Uterus (tissue), 4 donors: ENCODE results near the gene COPA. TPM values are rescaled to one million over a fixed set of nuclear protein-coding genes. Genes with fewer than 3 reads are reported as not detected.

ENCODE experiments used
- DNase-seq, 2 donors: peaks; one replicate each; pipeline ENCODE4 v3.0.0-alpha.2; 2019 to 2020
- H3K27ac ChIP-seq, 2 donors: fragments of 200-600 bp; sonication (generic); 1 replicate in 1 of 2; 2 replicates in 1 of 2; pipeline ENCODE4 v1.5.1; 2016 to 2018
- H3K27me3 ChIP-seq, 2 donors: fragments of 200-600 bp; sonication (generic); one replicate each; pipeline ENCODE4 v1.5.1; 2018 to 2019; ENCODE audit warnings: control low read depth in 1 of 2
- H3K36me3 ChIP-seq, 2 donors: fragments of 200-600 bp; sonication (generic); one replicate each; pipeline ENCODE4 v1.5.1; 2019; ENCODE audit warnings: control low read depth in 1 of 2
- H3K4me1 ChIP-seq, 2 donors: fragments of 200-600 bp; sonication (generic); one replicate each; pipeline ENCODE4 v1.5.1; 2018 to 2019; ENCODE audit warnings: control low read depth in 1 of 2
- H3K4me3 ChIP-seq, 2 donors: fragments of 200-600 bp; sonication (generic); 1 replicate in 1 of 2; 2 replicates in 1 of 2; pipeline ENCODE4 v1.5.1; 2018 to 2019; ENCODE audit warnings: mild to moderate bottlenecking in 1 of 2
- H3K9me3 ChIP-seq, 2 donors: fragments of 200-600 bp; sonication (generic); one replicate each; pipeline ENCODE4 v1.5.1; 2019; ENCODE audit warnings: control low read depth in 1 of 2
- POLR2A ChIP-seq, 2 donors: fragments of 450-650 bp; IDR thresholded peaks; one replicate each; pipeline ENCODE4 v1.6.1; 2016; ENCODE audit warnings: antibody characterized with exemption in 2 of 2, mild to moderate bottlenecking in 1 of 2, moderate library complexity in 1 of 2
- intact Hi-C: fragments of 100-400 bp; cut with DNase I; formaldehyde crosslinking; loops from one replicate; pipeline ENCODE4 v1.15.1; 2023; ENCODE audit warnings: low total_unique reads
- total RNA-seq, 4 donors: library from RNA; depleted of rRNA in 3 of 4; stranded (reverse); fragments of >200 nt in 3 of 4; gene quantifications; one replicate each; pipeline versions ENCODE4 v1.1.0 to v1.2.4, GENCODE V29; 2014 to 2023
- TF ChIP-seq, protein P1 (sequence below), 4 experiments: fragments of 200-600 bp in 2 of 4; fragments of 450-650 bp in 2 of 4; sonication (generic) in 2 of 4; IDR thresholded peaks; one replicate each; pipeline ENCODE4 v1.5.1; 2016 to 2019; ENCODE audit warnings: antibody characterized with exemption in 4 of 4, mild to moderate bottlenecking in 2 of 4, moderate library complexity in 1 of 4
- donor health status: DM: yes; HTN: yes; CAD: no.

COPA gene
- total RNA-seq, 4 donors from 2014 or later = 71.2 to 211 (median 130) TPM

DNA sequence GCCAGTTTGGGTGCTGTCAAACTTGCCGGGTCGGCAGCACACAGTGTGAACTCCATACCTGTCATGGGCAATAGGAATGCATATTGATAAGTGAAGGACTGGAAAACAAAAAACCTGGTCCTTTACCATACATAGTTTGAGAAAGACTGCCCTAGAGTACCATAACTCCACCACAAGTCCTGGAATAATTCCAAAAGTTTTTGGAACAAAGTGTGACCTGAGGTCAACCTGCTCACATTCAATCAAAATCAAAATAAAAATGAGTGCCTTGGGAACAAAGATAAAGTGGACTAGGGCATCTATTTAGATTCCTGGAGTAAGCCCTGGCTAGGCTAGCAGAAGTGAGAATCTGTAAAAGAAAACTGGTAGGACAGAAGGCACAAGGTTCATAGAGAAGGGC, 65.7 kb downstream of the COPA start:
- H3K9me3 ChIP-seq = no peaks in the 10 kb centered on the region
- H3K4me3 ChIP-seq = no peak overlapping the region
- intact Hi-C loops = no loop called here
- H3K27ac ChIP-seq = no peak overlapping the region
- H3K27me3 ChIP-seq = no peaks in the 10 kb centered on the region
- no peak for TF ChIP-seq POLR2A (IDR thresholded peaks at IDR 0.05)
- TF ChIP-seq, protein P1, sequence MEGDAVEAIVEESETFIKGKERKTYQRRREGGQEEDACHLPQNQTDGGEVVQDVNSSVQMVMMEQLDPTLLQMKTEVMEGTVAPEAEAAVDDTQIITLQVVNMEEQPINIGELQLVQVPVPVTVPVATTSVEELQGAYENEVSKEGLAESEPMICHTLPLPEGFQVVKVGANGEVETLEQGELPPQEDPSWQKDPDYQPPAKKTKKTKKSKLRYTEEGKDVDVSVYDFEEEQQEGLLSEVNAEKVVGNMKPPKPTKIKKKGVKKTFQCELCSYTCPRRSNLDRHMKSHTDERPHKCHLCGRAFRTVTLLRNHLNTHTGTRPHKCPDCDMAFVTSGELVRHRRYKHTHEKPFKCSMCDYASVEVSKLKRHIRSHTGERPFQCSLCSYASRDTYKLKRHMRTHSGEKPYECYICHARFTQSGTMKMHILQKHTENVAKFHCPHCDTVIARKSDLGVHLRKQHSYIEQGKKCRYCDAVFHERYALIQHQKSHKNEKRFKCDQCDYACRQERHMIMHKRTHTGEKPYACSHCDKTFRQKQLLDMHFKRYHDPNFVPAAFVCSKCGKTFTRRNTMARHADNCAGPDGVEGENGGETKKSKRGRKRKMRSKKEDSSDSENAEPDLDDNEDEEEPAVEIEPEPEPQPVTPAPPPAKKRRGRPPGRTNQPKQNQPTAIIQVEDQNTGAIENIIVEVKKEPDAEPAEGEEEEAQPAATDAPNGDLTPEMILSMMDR (IDR thresholded peaks at IDR 0.05) = no peak
- no peaks in the 10 kb centered on the region for H3K4me1 ChIP-seq
- no peaks in the 10 kb centered on the region for H3K36me3 ChIP-seq
- DNase-seq = no peak

DNA sequence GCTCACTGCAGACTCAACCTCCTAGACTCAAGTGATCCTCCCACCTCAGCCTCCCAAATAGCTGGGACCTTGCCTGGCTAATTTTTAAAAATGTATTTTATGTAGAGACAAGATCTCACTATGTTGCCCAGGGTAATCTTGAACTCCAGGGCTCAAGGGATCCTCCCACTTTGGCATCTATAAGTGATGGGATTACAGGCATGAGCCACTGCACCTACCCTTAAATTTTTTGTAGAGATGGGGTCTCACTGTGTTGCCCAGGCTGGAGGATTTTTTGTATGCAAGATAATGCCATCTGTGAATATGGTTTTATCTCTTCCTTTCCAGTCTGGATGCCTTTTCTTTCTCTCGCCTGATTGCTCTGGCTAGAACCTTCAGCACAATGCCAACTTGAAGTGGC, 72.0 kb downstream of the COPA start:
- Histone ChIP-seq H3K9me3 (no peaks in the 10 kb centered on the region), H3K27ac (no peak overlapping the region)

DNA sequence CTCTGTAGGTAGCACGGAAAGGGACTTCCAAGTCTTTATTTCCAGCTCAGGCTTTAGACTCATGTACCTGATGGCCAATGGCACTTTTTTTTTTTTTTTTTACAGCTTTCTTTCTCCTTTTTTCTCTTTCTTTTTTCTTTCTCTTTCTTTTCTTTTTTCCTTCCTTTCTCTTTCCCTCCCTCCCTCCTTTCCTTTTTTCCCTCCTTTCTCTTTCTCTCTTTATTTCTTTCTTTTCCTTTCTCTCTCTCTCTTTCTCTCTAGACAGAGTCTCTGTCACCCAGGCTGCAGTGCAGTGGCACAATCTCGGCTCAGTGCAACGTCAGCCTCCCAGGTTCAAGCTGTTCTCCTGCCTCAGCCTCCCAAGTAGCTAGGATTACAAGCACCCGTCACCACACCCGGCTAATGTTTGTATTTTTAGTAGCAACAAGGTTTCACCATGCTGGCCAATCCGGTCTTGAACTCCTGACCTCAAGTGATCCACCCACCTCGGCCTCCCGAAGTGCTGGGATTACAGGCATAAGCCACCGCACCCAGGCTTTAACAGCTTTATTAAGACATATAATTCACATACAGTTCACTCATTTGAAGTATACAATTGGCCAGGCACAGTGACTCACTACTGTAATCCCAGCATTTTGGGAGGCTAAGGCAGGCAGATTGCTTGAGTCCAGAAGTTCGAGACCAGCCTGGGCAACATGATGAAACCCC, 75.6 kb downstream of the COPA start:
- TF ChIP-seq, protein P1 (IDR thresholded peaks at IDR 0.05) = no peak
- TF ChIP-seq POLR2A (IDR thresholded peaks at IDR 0.05) = no peak
- no peaks in the 10 kb centered on the region for H3K27me3 ChIP-seq
- H3K4me1 ChIP-seq = no peaks in the 10 kb centered on the region
- no peaks in the 10 kb centered on the region for H3K36me3 ChIP-seq
- DNase-seq = no peak
- intact Hi-C loops = no loop called here
- no peak overlapping the region for H3K4me3 ChIP-seq
- H3K27ac ChIP-seq = no peak overlapping the region
- H3K9me3 ChIP-seq = no peaks in the 10 kb centered on the region

More for the DNA sequence above, 72.0 kb downstream of the COPA start:
- DNase-seq = no peak
- TF ChIP-seq, protein P1 (IDR thresholded peaks at IDR 0.05) = no peak
- no peak for TF ChIP-seq POLR2A (IDR thresholded peaks at IDR 0.05)
- Histone ChIP-seq H3K4me3 (no peak overlapping the region), H3K27me3 (no peaks in the 10 kb centered on the region), H3K36me3 (no peaks in the 10 kb centered on the region), H3K4me1 (no peaks in the 10 kb centered on the region)
- intact Hi-C loops = no loop called here

DNA sequence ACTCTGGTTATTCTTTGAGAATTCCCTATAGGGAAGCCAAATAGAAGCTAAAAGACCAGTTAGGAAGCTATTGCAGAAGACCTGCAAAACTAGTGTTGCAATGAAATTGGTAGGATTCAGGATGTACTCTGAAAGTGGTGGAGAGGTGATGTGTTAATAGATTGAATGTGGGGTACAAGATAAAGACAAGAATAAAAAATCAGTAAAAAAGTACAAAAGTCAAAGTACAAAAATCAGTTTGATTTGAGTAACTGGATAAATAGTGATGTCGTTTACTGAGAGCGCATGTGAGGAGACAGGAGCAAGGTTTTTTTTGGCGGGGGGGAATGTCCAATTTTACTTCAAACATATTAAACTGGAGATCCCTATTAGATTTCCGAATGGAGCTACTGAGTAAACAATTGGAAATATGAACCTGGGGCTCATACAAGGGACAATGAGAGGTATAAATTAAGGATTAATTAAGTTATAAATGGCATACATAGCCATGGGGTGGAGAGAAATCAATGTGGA, 78.2 kb downstream of the COPA start:
- no peak for DNase-seq
- Histone ChIP-seq H3K36me3 (no peaks in the 10 kb centered on the region), H3K4me3 (no peak overlapping the region), H3K9me3 (no peaks in the 10 kb centered on the region), H3K27me3 (no peaks in the 10 kb centered on the region), H3K27ac (no peak overlapping the region), H3K4me1 (peaks cover 0 to 5% of the 10 kb centered on the region in 2 donors)
- intact Hi-C loops = no loop called here
- TF ChIP-seq, protein P1 (IDR thresholded peaks at IDR 0.05) = no peak
- TF ChIP-seq POLR2A (IDR thresholded peaks at IDR 0.05) = no peak
